Liver (tissue), 9 donors: ENCODE data around the gene CHN2. TPM values are rescaled to one million over a fixed set of nuclear protein-coding genes. Genes with fewer than 3 reads are reported as not detected.

Source experiments
- DNase-seq: peaks from one replicate; pipeline ENCODE4 v3.0.0-alpha.2; 2017; ENCODE audit warnings: low spot score
- H3K27ac ChIP-seq, 2 donors: one replicate each; pipeline ENCODE4 v1.7.0; 2013; ENCODE audit warnings: inconsistent platforms in 2 of 2, low read length in 2 of 2, control low read depth in 1 of 2, low read depth in 1 of 2, mild to moderate bottlenecking in 1 of 2
- H3K27me3 ChIP-seq, 4 donors: one replicate each; pipeline versions ENCODE4 v1.6.1 to v1.7.0; 2013; ENCODE audit warnings: low read length in 3 of 4, inconsistent platforms in 1 of 4, mild to moderate bottlenecking in 1 of 4, moderate library complexity in 1 of 4; ENCODE audit not compliant: control insufficient read depth in 4 of 4, insufficient read depth in 4 of 4
- H3K36me3 ChIP-seq, 4 donors: one replicate each; pipeline versions ENCODE4 v1.6.1 to v1.7.0; 2013; ENCODE audit warnings: low read length in 3 of 4, mild to moderate bottlenecking in 3 of 4, low read depth in 1 of 4, moderate library complexity in 1 of 4; ENCODE audit not compliant: control insufficient read depth in 4 of 4, insufficient read depth in 3 of 4
- H3K4me1 ChIP-seq, 4 donors: one replicate each; pipeline versions ENCODE4 v1.6.1 to v1.7.0; 2013; ENCODE audit warnings: low read length in 3 of 4, mild to moderate bottlenecking in 3 of 4, moderate library complexity in 1 of 4; ENCODE audit not compliant: control insufficient read depth in 4 of 4, insufficient read depth in 4 of 4
- H3K4me3 ChIP-seq, 3 donors: one replicate each; pipeline versions ENCODE4 v1.6.1 to v1.7.0; 2013; ENCODE audit warnings: low read length in 3 of 3, control low read depth in 1 of 3, low read depth in 1 of 3, mild to moderate bottlenecking in 1 of 3
- H3K9ac ChIP-seq, 2 donors: one replicate each; pipeline ENCODE4 v1.7.0; 2013; ENCODE audit warnings: low read length in 2 of 2, mild to moderate bottlenecking in 2 of 2, moderate library complexity in 2 of 2, control low read depth in 1 of 2, low read depth in 1 of 2
- H3K9me3 ChIP-seq, 4 donors: one replicate each; pipeline versions ENCODE4 v1.6.1 to v1.7.0; 2013; ENCODE audit warnings: low read length in 3 of 4; ENCODE audit not compliant: control insufficient read depth in 4 of 4
- CTCF ChIP-seq: fragments of 150-350 bp; IDR thresholded peaks from 2 replicates; pipeline ENCODE4 v1.5.1; 2017; ENCODE audit warnings: improper control_type of control experiment, low read depth, low read length; ENCODE audit not compliant: missing input control
- FOXA1 ChIP-seq: IDR thresholded peaks from 2 replicates; pipeline ENCODE4 v1.6.1; 2016; ENCODE audit warnings: antibody characterized with exemption
- FOXA2 ChIP-seq: IDR thresholded peaks from 2 replicates; pipeline ENCODE4 v1.6.1; 2016; ENCODE audit warnings: antibody characterized with exemption
- GABPA ChIP-seq, 2 donors: IDR thresholded peaks in 1 of 2; conservative IDR thresholded peaks in 1 of 2; 2 replicates each; pipeline ENCODE4 v1.6.1; 2016; ENCODE audit warnings: antibody characterized with exemption in 2 of 2, mild to moderate bottlenecking in 1 of 2, moderate library complexity in 1 of 2
- HNF4A ChIP-seq, 2 donors: conservative IDR thresholded peaks; 2 replicates each; pipeline ENCODE4 v1.6.1; 2016; ENCODE audit warnings: antibody characterized with exemption in 2 of 2, mild to moderate bottlenecking in 2 of 2
- MAX ChIP-seq: IDR thresholded peaks from 2 replicates; pipeline ENCODE4 v1.6.1; 2016; ENCODE audit warnings: antibody characterized with exemption
- REST ChIP-seq: IDR thresholded peaks from 2 replicates; pipeline ENCODE4 v1.6.1; 2016; ENCODE audit warnings: antibody characterized with exemption, mild to moderate bottlenecking
- RXRA ChIP-seq, 2 donors: IDR thresholded peaks; 2 replicates each; pipeline ENCODE4 v1.6.1; 2017 to 2018; ENCODE audit warnings: antibody characterized with exemption in 2 of 2, mild to moderate bottlenecking in 1 of 2
- SP1 ChIP-seq: IDR thresholded peaks from 2 replicates; pipeline ENCODE4 v1.6.1; 2018; ENCODE audit warnings: antibody characterized with exemption, mild to moderate bottlenecking
- YY1 ChIP-seq: IDR thresholded peaks from 2 replicates; pipeline ENCODE4 v1.6.1; 2016; ENCODE audit warnings: antibody characterized with exemption, mild to moderate bottlenecking
- WGBS: extraction: QIAGEN DNeasy Blood & Tissue Kit; methylation state at CpG from one replicate; pipeline ENCODE4 v1.1.7; 2013; 5-methylcytosine and 5-hydroxymethylcytosine counted together
- polyA plus RNA-seq, 2 donors: library from polyadenylated mRNA; stranded (reverse) in 1 of 2; unstranded in 1 of 2; fragments of 200-250 nt in 1 of 2; fragments of >200 nt in 1 of 2; fragmentation: Nextera tagmentation in 1 of 2; extraction: Ambion mirVana in 1 of 2; gene quantifications; one replicate each; pipeline versions ENCODE4 v1.2.1 to v1.2.3, GENCODE V29; 2013 to 2015
- total RNA-seq, 2 donors: library from RNA; depleted of rRNA; stranded (reverse); fragments of >200 nt; gene quantifications; one replicate each; pipeline ENCODE4 v1.2.3, GENCODE V29; 2014
- donor health status: healthy.
- donor health status: healthy.
- donor health status: healthy.
- donor health status: healthy.
- donor health status: healthy.

The CHN2 gene
- total and polyA plus RNA-seq, 4 donors: 8.3 to 25.4 (median 17.8) TPM

- 87% methylated on average over 6 of the region's 6 CpGs for WGBS
- Histone ChIP-seq H3K27me3 (no peaks in the 10 kb centered on the region), H3K36me3 (no peaks in the 10 kb centered on the region), H3K4me1 (peaks cover 3 to 53% (median 28%) of the 10 kb centered on the region in 4 donors), H3K27ac (no peak overlapping the region), H3K9ac (no peak overlapping the region), H3K9me3 (no peaks in the 10 kb centered on the region), H3K4me3 (no peak overlapping the region)
- DNase-seq: no peak
- no peak for TF ChIP-seq YY1
- no peak for TF ChIP-seq REST
- TF ChIP-seq RXRA (IDR thresholded peaks at IDR 0.05): no peak
- no peak for TF ChIP-seq FOXA2
- no peak for TF ChIP-seq CTCF
- no peak for TF ChIP-seq FOXA1
- no peak for TF ChIP-seq GABPA (IDR thresholded peaks at IDR 0.05 in 1 of 2, conservative IDR thresholded peaks at IDR 0.05 in 1 of 2)
- TF ChIP-seq HNF4A (conservative IDR thresholded peaks at IDR 0.05): peak; percentile 9 to 25
Observed at GRCh38 chr7:29277436-29278215, 83.1 kb downstream of the CHN2 start.

- TF ChIP-seq CTCF (no peak), FOXA1 (no peak), SP1 (no peak), MAX (no peak)
- Histone ChIP-seq H3K27ac (no peak overlapping the region), H3K9me3 (no peaks in the 10 kb centered on the region), H3K4me3 (no peak overlapping the region), H3K9ac (no peak overlapping the region), H3K4me1 (peaks cover 6 to 60% (median 32%) of the 10 kb centered on the region in 4 donors), H3K27me3 (no peaks in the 10 kb centered on the region), H3K36me3 (no peaks in the 10 kb centered on the region)
- WGBS: 83% methylated on average over 9 of the region's 9 CpGs
- no peak for DNase-seq
Observed at GRCh38 chr7:29278337-29279069, 83.9 kb downstream of the CHN2 start.
